Measurements from ENCODE around the gene ADAMTS17. TPM values are rescaled to one million over a fixed set of nuclear protein-coding genes. Genes with fewer than 3 reads are reported as not detected.

The ADAMTS17 gene
- total RNA-seq, 1 experiment from 2014 or later = 4.2 TPM

- TF ChIP-seq CTCF (IDR thresholded peaks at IDR 0.05 in 2 of 3, conservative IDR thresholded peaks at IDR 0.05 in 1 of 3; ENCODE audit: borderline replicate concordance in 1 of 3, insufficient read depth in 1 of 3, low read depth in 2 of 3, low read length in 2 of 3) = no peak
- no peak for TF ChIP-seq SIN3A (IDR thresholded peaks at IDR 0.05; ENCODE audit: low read depth)
These were observed 193.9 kb downstream of the ADAMTS17 start (continued) for GRCh38 chr15:100147828-100148227.

- Histone ChIP-seq H3K9me3 (ENCODE audit: control insufficient read depth in 1 of 2, insufficient read depth in 1 of 2, low read depth in 1 of 2, low read length in 2 of 2) (peaks cover 0 to 10% of the 10 kb centered on the region in 2 experiments; a peak in 2 of 4 replicates), H3K27ac (ENCODE audit: low read depth, low read length) (no peak overlapping the region), H3K4me1 (ENCODE audit: control insufficient read depth in 1 of 2, insufficient read depth in 2 of 2, low read length in 2 of 2) (no peaks in the 10 kb centered on the region), H3K4me3 (replicated peaks in 1 of 2; ENCODE audit: low read depth in 1 of 2, low read length in 2 of 2) (no peak overlapping the region), H3K27me3 (ENCODE audit: insufficient read depth, low read length) (no peaks in the 10 kb centered on the region), H3K9me2 (ENCODE audit: insufficient read depth) (no peaks in the 10 kb centered on the region), H3K9ac (ENCODE audit: low read length) (no peak overlapping the region), H3K36me3 (ENCODE audit: control insufficient read depth in 1 of 2, insufficient read depth in 2 of 2, low read length in 2 of 2) (no peaks in the 10 kb centered on the region), H4K20me1 (ENCODE audit: insufficient read depth) (no peaks in the 10 kb centered on the region), H2AFZ (ENCODE audit: low read depth, low read length, poor library complexity, severe bottlenecking) (no peak overlapping the region), H3K79me2 (ENCODE audit: insufficient read depth, low read length) (no peaks in the 10 kb centered on the region), H3K4me2 (ENCODE audit: low read length) (no peak overlapping the region)
- ATAC-seq (no peak), DNase-seq (ENCODE audit: low read depth, low spot score) (no peak)
- CTCF ChIA-PET = no interaction called here
- RAD21 ChIA-PET (ENCODE audit: low non-redundant PET in 1 of 2, low total read pairs in 2 of 2, uncharacterized antibody in 2 of 2, unreplicated experiment in 2 of 2) = no interaction called here
- no TSS peak for BruUV-seq (replicated peaks)
- POLR2A ChIA-PET = no interaction called here
- intact Hi-C loops (cut with micrococcal nuclease) = no loop called here
- no peak for TF ChIP-seq ZNF274 (IDR thresholded peaks at IDR 0.05; ENCODE audit: low read depth, low read length)
- TF ChIP-seq FOSL1 (IDR thresholded peaks at IDR 0.05; ENCODE audit: low read depth) = no peak
- TF ChIP-seq EGR1 (IDR thresholded peaks at IDR 0.05; ENCODE audit: low read depth) = no peak
- TF ChIP-seq CTCF (IDR thresholded peaks at IDR 0.05 in 2 of 3, conservative IDR thresholded peaks at IDR 0.05 in 1 of 3; ENCODE audit: borderline replicate concordance in 1 of 3, insufficient read depth in 1 of 3, low read depth in 2 of 3, low read length in 2 of 3) = no peak
- TF ChIP-seq JUND (IDR thresholded peaks at IDR 0.05) = no peak
- TF ChIP-seq POLR2A (IDR thresholded peaks at IDR 0.05; ENCODE audit: borderline replicate concordance, extremely low read depth, insufficient read depth, insufficient read length) = no peak
- TF ChIP-seq EZH2 (IDR thresholded peaks at IDR 0.05) = no peak
- no peak for TF ChIP-seq YY1 (IDR thresholded peaks at IDR 0.05; ENCODE audit: extremely low read depth, insufficient replicate concordance, low read depth, low read length)
- TF ChIP-seq SIN3A (IDR thresholded peaks at IDR 0.05; ENCODE audit: low read depth) = no peak
- TF ChIP-seq SP1 (IDR thresholded peaks at IDR 0.05; ENCODE audit: low read depth) = no peak
- no peak for TF ChIP-seq RAD21 (IDR thresholded peaks at IDR 0.05; ENCODE audit: low read depth)
These were observed 198.4 kb downstream of the ADAMTS17 start for GRCh38 chr15:100143378-100143777.

Data from HCT116 (cell line).